Neuron (in vitro differentiated cells): ENCODE data around the gene AGO3.
"Not testable (repeated sequence)": the region's sequence is repeated elsewhere in the genome, so short reads cannot be mapped to it uniquely, and the experiment has no call there.

Source experiments
- H2AFZ ChIP-seq: one replicate; pipeline ENCODE4 v1.6.1; 2013; ENCODE audit warnings: low read depth, mild to moderate bottlenecking, inconsistent platforms, low read length, moderate library complexity
- H3K27me3 ChIP-seq: one replicate; pipeline ENCODE4 v1.6.1; 2013; ENCODE audit warnings: low read length; ENCODE audit not compliant: insufficient read depth
- H3K36me3 ChIP-seq: one replicate; pipeline ENCODE4 v1.6.1; 2013; ENCODE audit warnings: low read length; ENCODE audit not compliant: insufficient read depth
- H3K4me1 ChIP-seq: one replicate; pipeline ENCODE4 v1.6.1; 2013; ENCODE audit warnings: low read length; ENCODE audit not compliant: insufficient read depth
- H3K4me3 ChIP-seq: 2 replicates; pipeline ENCODE4 v1.5.1; 2013; ENCODE audit warnings: mild to moderate bottlenecking, low read length, moderate library complexity
- H3K9me3 ChIP-seq: one replicate; pipeline ENCODE4 v1.6.1; 2013; ENCODE audit warnings: low read length

The AGO3 gene

GRCh38 chr1:35930593-35931445, at the start of gene AGO3:
Gene AGO3, plus strand, starts transcription at chr1:35931105. Its CDS starts 322 bp downstream, at chr1:35931427.
- H3K27me3 ChIP-seq, result no peaks in the 10 kb centered on the region
- H3K4me1 ChIP-seq, result peaks cover 29% of the 10 kb centered on the region
- no peaks in the 10 kb centered on the region for H3K9me3 ChIP-seq
- peaks cover 6% of the 10 kb centered on the region for H3K36me3 ChIP-seq
- peak within 1 kb of the TSS; percentile 99 for H3K4me3 ChIP-seq
- peak within 1 kb of the TSS; percentile 95 for H2AFZ ChIP-seq

GRCh38 chr1:35881850-35882273, 49.0 kb upstream of the AGO3 start:
- peaks cover 29% of the 10 kb centered on the region for H3K4me1 ChIP-seq
- no peaks in the 10 kb centered on the region for H3K9me3 ChIP-seq
- H3K27me3 ChIP-seq, result no peaks in the 10 kb centered on the region
- H3K36me3 ChIP-seq, result no peaks in the 10 kb centered on the region
- no peak overlapping the region for H3K4me3 ChIP-seq
- H2AFZ ChIP-seq, result no peak overlapping the region

GRCh38 chr1:35882586-35882944, 48.3 kb upstream of the AGO3 start:
- no peaks in the 10 kb centered on the region for H3K36me3 ChIP-seq
- peaks cover 36% of the 10 kb centered on the region for H3K4me1 ChIP-seq
- H3K27me3 ChIP-seq, result no peaks in the 10 kb centered on the region
- H3K4me3 ChIP-seq, result peak overlapping the region; percentile 99
- H3K9me3 ChIP-seq, result no peaks in the 10 kb centered on the region
- no peak overlapping the region for H2AFZ ChIP-seq

GRCh38 chr1:35882945-35883634, 47.8 kb upstream of the AGO3 start, which contains the start of gene AGO1:
Gene AGO1, plus strand, starts transcription at chr1:35883209. Its CDS starts 213 bp downstream, at chr1:35883422.
- Histone ChIP-seq H3K36me3 (peaks cover under 1% of the 10 kb centered on the region), H3K4me3 (peak within 1 kb of the TSS; percentile 99), H3K9me3 (no peaks in the 10 kb centered on the region), H2AFZ (peak within 1 kb of the TSS; percentile 78), H3K4me1 (peaks cover 41% of the 10 kb centered on the region), H3K27me3 (no peaks in the 10 kb centered on the region)

- H2AFZ ChIP-seq, result peak overlapping the region; percentile 78
- peaks cover 44% of the 10 kb centered on the region for H3K4me1 ChIP-seq
- no peaks in the 10 kb centered on the region for H3K27me3 ChIP-seq
- no peaks in the 10 kb centered on the region for H3K9me3 ChIP-seq
- peaks cover 6% of the 10 kb centered on the region for H3K36me3 ChIP-seq
- peak overlapping the region; percentile 99 for H3K4me3 ChIP-seq
Observed at GRCh38 chr1:35883635-35884101, 47.2 kb upstream of the AGO3 start.

- H3K4me1 ChIP-seq, result peaks cover 44% of the 10 kb centered on the region
- no peaks in the 10 kb centered on the region for H3K9me3 ChIP-seq
- H3K4me3 ChIP-seq, result no peak overlapping the region
- no peaks in the 10 kb centered on the region for H3K27me3 ChIP-seq
- peaks cover 18% of the 10 kb centered on the region for H3K36me3 ChIP-seq
- no peak overlapping the region for H2AFZ ChIP-seq
Observed at GRCh38 chr1:35884934-35885333, 46.0 kb upstream of the AGO3 start.

- Histone ChIP-seq H3K9me3 (no peaks in the 10 kb centered on the region), H3K36me3 (peaks cover 27% of the 10 kb centered on the region), H3K27me3 (no peaks in the 10 kb centered on the region), H2AFZ (no peak overlapping the region), H3K4me3 (peak overlapping the region; percentile 47), H3K4me1 (peaks cover 44% of the 10 kb centered on the region)
Observed at GRCh38 chr1:35885961-35886558, 44.8 kb upstream of the AGO3 start.

- Histone ChIP-seq H3K4me3 (peak overlapping the region; percentile 47), H3K9me3 (no peaks in the 10 kb centered on the region), H3K36me3 (peaks cover 33% of the 10 kb centered on the region), H3K4me1 (peaks cover 44% of the 10 kb centered on the region), H3K27me3 (no peaks in the 10 kb centered on the region), H2AFZ (no peak overlapping the region)
Observed at GRCh38 chr1:35886577-35887431, 44.1 kb upstream of the AGO3 start.

GRCh38 chr1:35887508-35887907, 43.4 kb upstream of the AGO3 start:
- Histone ChIP-seq H3K9me3 (no peaks in the 10 kb centered on the region), H3K4me3 (peak overlapping the region; percentile 47), H3K36me3 (peaks cover 40% of the 10 kb centered on the region), H2AFZ (no peak overlapping the region), H3K27me3 (no peaks in the 10 kb centered on the region), H3K4me1 (peaks cover 44% of the 10 kb centered on the region)

GRCh38 chr1:35888255-35888654, 42.6 kb upstream of the AGO3 start:
- Histone ChIP-seq H3K4me3 (no peak overlapping the region), H3K4me1 (peaks cover 43% of the 10 kb centered on the region), H3K9me3 (no peaks in the 10 kb centered on the region), H2AFZ (no peak overlapping the region), H3K27me3 (no peaks in the 10 kb centered on the region), H3K36me3 (peaks cover 47% of the 10 kb centered on the region)

GRCh38 chr1:35888981-35889380, 41.9 kb upstream of the AGO3 start:
- not testable (repeated sequence) for H3K4me3 ChIP-seq, H3K27me3 ChIP-seq, H2AFZ ChIP-seq, H3K9me3 ChIP-seq
- peaks cover 54% of the 10 kb centered on the region for H3K36me3 ChIP-seq
- H3K4me1 ChIP-seq, result peaks cover 41% of the 10 kb centered on the region

- H3K4me1 ChIP-seq, result peaks cover under 1% of the 10 kb centered on the region
- peaks cover 92% of the 10 kb centered on the region for H3K36me3 ChIP-seq
- no peaks in the 10 kb centered on the region for H3K27me3 ChIP-seq
- no peak overlapping the region for H2AFZ ChIP-seq
- no peak overlapping the region for H3K4me3 ChIP-seq
- H3K9me3 ChIP-seq, result no peaks in the 10 kb centered on the region
Observed at GRCh38 chr1:35893051-35893879, 37.6 kb upstream of the AGO3 start.
